GM10248 (cell line): Measurements from ENCODE around the gene HPRT1.

Experiments
- CTCF ChIA-PET: fragments of 300-600 bp; sonication (Branson Sonifier 250); formaldehyde crosslinking; extraction: SDS; loops from one replicate; lab custom pipeline; 2021; ENCODE audit warnings: antibody characterized with exemption; lab: Yijun Ruan, JAX
- POLR2A ChIA-PET: fragments of 350-650 bp; sonication (Branson Sonifier 250); formaldehyde crosslinking; extraction: SDS; loops from one replicate; lab custom pipeline; 2020; ENCODE audit warnings: antibody characterized with exemption; lab: Yijun Ruan, JAX
- DNase-seq: peaks from one replicate; pipeline ENCODE4 v3.0.0; 2012; ENCODE audit errors: extremely low spot score
- CTCF ChIP-seq: IDR thresholded peaks from 2 replicates; pipeline ENCODE4 v1.5.1; 2012; ENCODE audit warnings: mild to moderate bottlenecking, low read depth; ENCODE audit errors: extremely low read depth, missing control alignments, control extremely low read depth

HPRT1 gene

GRCh38 chrX:134460005-134460861, at the start of gene HPRT1:
TSS of gene HPRT1 (plus strand) at chrX:134460165. CDS start at chrX:134460312, 147 bp downstream.
- DNase-seq = peak; percentile 84
- ChIA-PET POLR2A (no interaction called here), CTCF (interaction anchor here (0.9 to 1.3 kb wide), 2 partner anchors 15 to 18 kb away, joined by 3 read pairs; no protein-coding TSS in a partner anchor)
- no peak for TF ChIP-seq CTCF

- POLR2A ChIA-PET = no interaction called here
- TF ChIP-seq CTCF = no peak
- CTCF ChIA-PET = interaction anchor here (1.5 kb wide), 1 partner anchor 10 kb away, joined by 3 read pairs; no protein-coding TSS in a partner anchor
- DNase-seq = no peak
These were observed 43.9 kb upstream of the HPRT1 start for GRCh38 chrX:134416087-134416486.

GRCh38 chrX:134418317-134419113, 41.5 kb upstream of the HPRT1 start:
- DNase-seq = no peak
- TF ChIP-seq CTCF = no peak
- CTCF ChIA-PET = interaction anchor here (1.1 to 1.3 kb wide), 2 partner anchors 14 to 23 kb away, joined by 3 read pairs; no protein-coding TSS in a partner anchor
- POLR2A ChIA-PET = no interaction called here

- ChIA-PET CTCF (no interaction called here), POLR2A (no interaction called here)
- no peak for TF ChIP-seq CTCF
- DNase-seq = no peak
These were observed 40.2 kb upstream of the HPRT1 start for GRCh38 chrX:134419784-134420183.

- ChIA-PET CTCF (no interaction called here), POLR2A (no interaction called here)
These were observed 36.4 kb upstream of the HPRT1 start for GRCh38 chrX:134423606-134424005.

More at GRCh38 chrX:134423606-134424005, 36.4 kb upstream of the HPRT1 start:
- no peak for TF ChIP-seq CTCF
- DNase-seq = no peak
